NOMO-1 (cell line): ENCODE data around the gene RGS5.
"Not testable (repeated sequence)": the region's sequence is repeated elsewhere in the genome, so short reads cannot be mapped to it uniquely, and the experiment has no call there.

Source experiments
- DNase-seq, 2 experiments: peaks; one replicate each; lab custom pipeline; 2025; ENCODE audit not compliant: unreplicated experiment in 2 of 2; lab: John Stamatoyannopoulos, UW

Gene RGS5, protein sequence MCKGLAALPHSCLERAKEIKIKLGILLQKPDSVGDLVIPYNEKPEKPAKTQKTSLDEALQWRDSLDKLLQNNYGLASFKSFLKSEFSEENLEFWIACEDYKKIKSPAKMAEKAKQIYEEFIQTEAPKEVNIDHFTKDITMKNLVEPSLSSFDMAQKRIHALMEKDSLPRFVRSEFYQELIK

DNA sequence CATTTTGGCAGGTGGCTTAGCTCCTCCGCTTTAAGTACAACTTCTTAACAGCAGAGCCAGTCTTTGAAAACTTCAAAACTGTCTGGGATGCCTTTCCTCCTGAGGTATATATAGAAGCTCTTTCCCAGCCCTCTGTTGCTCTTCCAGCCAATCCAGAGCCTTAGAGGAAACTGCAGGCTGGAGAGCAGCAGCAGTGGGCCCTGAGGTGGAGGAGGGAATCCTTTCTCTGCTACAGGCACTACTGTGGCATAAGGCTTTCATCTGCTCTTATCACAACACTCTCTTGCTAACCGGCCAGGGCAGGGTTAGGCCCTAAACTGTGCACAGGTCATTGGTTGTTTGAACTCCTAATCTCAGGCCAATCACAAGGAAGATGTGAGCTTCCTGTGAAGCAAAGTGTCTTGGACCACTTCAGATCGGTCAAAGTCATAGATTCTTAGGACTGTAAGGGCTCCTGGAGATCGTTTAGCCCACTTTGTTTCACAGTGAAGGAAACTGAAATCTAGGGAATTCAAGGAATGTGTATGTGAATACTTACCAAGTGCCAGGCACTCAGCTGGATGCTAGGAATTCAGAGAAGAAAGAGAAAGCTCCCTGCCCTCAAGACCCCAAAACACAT, at the start of gene RGS5:
Gene RGS5, minus strand, starts transcription at position 84 of the 619 bp plus-strand sequence. Its CDS starts 81 bp downstream, at position 3.
- no peak for DNase-seq

- no peak for DNase-seq
Measured at GRCh38 chr1:163250382-163250974, 47.8 kb upstream of the RGS5 start.

DNA sequence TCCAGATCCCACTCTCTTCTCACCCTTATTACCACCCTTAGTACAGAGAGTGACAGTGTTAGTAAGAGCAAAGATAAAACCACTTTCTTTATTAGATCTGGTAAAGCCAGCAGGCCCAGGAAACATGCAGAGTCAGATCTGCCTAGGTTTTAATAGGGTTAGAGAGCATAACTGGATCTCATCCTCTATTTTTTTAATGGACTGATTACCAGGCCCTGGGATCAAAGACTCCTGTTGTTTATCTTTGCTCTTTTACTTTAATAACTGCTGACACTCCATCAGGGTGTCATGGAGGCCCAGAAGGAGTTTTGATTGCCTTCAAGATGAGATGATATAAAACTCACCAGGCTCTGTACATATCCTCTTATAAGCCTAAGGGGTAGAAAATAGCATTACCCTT, 45.3 kb upstream of the RGS5 start:
- no peak for DNase-seq

DNA sequence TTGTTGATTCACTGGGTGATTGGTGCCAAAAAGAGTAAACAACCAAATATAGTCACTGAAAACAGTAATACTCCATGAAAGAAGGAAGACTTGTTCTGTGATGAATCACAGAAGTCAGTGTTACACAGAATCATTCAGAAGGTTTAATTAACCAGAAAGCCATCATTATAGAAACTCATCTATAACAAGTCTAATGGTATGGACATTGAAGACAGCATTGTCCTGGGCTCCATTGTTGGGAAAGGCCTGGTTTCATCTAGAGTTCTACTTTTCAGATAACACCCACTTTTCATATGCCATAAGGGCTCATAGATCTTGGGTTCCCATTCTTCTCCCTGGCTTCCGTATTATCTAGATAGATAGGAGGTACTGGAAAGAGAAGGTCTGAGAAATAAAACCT, 41.9 kb upstream of the RGS5 start:
- not testable (repeated sequence) for DNase-seq

DNA sequence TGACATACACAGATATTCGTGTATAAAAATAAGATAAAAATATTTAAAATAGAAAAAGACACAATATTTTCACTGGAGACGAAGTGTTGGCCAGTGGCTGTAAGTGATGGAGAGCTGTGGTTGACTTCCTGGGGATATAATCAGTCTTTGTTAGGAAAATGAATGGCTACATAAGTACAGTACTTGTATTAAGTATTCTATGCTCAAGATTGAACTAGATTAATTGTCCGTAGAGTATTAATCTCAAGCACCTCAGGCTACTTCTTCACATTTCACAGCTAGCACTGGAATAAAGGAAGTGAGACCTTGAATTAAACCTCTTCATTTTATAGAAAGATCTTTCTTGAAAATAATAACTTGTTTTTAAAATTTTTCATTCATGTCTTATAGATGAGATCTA, 39.0 kb upstream of the RGS5 start:
- DNase-seq, result no peak

DNA sequence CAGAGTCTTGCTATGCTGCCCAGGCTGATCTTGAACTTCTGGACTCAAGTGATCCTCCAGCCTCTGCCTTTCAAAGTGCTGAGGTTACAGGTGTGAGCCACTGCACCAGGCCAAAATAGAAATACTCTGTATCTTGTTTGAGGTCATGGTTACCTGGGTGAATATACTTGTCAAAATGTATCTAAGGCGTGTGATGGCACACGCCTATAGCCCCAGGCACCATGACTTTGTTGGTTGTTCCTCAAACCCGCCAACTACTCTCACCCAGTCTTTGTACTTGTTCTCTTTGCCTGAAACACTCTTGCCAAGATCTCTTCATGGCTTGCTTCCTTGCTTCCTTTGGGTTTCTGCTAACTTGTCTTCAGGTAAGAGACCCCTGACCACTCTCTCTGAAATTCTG, 38.0 kb upstream of the RGS5 start:
- DNase-seq, result no peak

DNA sequence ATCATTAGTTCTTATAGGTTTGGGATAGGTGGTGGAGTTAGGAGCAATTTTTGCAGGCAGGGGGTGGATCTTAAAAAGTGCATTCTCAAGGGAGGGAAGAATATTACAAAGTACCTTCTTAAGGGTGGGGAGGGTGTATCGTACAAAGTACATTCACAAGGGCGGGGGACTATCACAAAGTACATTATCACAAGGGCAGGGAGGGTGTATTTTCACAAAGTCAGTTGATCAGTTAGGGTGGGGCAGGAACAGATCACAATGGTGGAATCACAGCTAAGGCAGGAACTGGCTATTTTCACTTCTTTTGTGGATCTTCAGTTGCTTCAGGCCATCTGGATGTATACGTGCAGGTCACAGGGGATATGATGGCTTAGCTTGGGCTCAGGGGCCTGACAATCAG, 30.9 kb upstream of the RGS5 start:
- not testable (repeated sequence) for DNase-seq

DNA sequence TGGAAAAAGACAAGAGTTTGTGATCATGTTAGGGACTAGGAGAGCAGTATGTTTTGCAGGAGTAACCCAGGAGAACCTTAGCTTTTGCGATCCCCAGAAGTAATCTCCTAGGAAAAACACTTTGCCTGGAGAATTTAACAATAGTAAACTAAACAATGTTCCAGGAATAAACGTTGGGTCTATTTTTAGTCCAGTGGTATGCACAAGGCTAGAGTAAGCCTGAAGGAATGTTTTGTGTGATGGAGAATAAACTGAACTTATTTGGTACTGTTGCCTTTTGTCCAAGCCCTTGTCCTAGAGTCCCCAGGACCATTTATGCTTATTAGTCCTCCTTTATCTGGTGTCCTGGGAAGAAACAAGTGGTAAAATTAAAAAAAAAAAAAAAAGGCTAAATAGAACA, 28.7 kb upstream of the RGS5 start:
- no peak for DNase-seq

DNA sequence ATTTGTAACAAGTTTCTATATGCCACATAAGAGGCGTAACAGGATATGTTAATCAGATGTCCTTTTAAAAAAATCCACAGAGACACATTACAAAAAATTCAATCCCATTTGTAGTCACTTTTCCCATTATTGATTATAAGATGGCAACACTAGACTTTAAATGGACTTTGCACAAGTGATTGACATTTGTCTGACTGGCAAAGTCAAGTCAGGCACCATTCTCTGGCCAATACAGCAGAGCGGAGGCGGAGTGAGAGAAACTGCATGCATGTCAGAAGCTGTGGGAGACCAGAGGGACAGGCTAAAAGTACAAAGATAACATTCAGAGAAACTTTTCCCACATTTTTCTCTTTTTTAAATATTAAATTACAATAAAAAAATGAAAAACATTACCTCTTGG, 28.1 kb upstream of the RGS5 start:
- DNase-seq, result no peak

DNA sequence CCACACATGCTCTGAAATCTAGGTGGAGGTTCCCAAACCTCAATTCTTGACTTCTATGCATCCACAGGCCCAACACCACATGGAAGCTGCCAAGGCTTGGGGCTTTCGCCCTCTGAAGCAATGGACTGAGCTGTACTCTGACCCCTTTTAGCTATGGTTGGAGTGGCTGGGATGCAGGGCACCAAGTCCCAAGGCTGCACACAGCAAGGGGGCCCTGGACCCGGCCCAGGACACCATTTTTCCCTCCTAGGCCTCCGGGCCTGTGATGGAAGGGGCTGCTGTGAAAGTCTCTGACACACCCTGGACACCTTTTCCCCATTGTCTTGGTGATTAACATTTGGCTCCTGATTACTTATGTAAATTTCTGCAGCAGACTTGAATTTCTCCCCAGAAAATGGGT, 25.6 kb upstream of the RGS5 start:
- DNase-seq, result not testable (repeated sequence)

- DNase-seq, result no peak
Measured at GRCh38 chr1:163227126-163227525, 24.4 kb upstream of the RGS5 start.

DNA sequence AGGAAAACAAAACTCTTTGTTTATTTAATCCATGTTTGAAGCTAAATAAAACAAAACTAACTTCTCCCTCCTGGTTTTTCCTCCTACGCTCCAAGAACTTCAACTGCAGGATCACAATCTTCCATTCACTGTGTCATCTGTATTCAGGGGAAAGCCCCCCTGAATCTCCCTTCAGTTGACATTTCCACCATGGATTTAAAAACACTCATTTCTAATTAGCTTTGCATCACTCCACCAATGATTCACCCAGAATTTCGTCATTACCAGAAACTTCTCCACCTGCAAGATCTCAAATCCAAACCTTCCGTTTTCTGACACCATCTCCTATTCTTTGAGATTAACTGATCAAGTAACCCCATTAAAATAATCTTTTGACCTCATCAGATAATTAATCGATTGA, 10.9 kb upstream of the RGS5 start:
- DNase-seq, result peak in 1 of 2 experiments; percentile 1

DNA sequence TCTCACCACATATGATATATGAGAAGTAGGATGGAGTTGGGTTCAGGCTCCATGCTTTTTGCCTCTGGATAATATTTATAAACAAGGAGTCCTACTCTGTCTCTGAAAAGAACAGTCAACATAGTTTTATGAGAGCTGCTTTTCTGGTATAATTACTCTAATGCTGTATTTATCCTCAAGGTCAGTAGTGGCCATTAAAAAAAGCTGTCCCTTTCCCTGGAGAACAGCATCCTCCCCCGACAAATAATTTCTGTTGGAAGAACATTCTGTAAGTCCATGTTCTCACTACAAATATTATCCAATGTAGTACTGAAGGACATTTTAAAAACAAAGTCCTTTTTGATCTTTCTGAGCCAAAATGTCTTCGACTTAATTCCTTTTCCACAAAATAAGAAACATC, 9.0 kb upstream of the RGS5 start:
- DNase-seq, result no peak

DNA sequence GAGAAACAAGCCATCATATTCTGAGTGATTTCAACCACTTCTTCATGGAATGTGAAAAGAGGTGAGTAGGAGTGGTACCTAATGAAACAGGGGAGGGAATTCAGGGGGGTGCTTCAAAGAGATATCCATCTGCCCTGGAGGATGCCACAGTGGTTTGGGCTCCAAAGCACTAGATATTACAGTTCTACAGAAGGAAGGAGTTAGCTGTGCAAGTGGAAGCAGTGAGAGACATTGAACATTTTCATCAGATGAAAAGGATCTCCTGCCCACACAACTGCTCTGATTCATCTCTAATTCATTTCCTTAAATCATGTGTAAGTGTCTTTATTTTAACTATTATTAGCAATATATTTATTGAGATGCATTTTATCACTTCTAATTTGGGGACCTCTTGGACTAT, 2.8 kb upstream of the RGS5 start:
- DNase-seq, result no peak

GRCh38 chr1:163203561-163203960, 845 bp upstream of the RGS5 start:
- DNase-seq, result no peak

GRCh38 chr1:163201906-163202305, 810 bp downstream of the RGS5 start:
- no peak for DNase-seq

DNA sequence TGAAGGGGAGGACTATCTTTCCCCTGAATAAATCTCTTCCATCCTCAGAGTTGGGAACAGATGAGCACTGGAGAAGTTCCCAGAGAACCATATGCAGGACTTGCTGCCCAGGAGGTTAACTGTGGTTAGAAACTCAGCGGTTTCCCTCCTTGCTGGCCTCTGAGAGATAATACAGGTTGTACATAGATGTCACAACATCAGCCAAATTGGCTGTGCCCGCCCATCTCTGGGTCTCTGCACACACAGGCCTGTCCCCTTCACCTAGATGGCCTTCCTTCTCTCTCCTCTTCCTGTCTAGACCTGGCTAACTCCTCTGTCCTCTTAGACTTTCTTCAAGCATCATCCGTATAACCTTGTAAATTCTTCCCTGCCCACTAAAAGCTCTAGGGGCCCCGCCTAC, 5.7 kb downstream of the RGS5 start:
- no peak for DNase-seq

DNA sequence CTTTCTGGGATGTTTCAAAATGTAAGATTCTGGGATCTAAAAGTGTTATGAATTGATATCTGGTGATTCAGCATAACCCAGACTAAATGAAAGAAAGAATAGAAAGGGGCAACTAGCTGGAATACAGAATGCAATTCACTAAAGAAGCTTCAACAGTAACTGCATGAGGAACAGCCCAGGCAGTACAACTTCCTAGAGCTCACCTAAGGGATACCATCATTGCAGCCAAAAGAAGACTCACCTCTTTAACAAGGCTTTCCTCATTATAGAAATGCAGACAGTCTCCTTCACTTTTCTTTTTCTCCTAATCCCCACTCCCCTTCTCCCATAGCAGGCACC, 6.3 kb downstream of the RGS5 start:
- no peak for DNase-seq

GRCh38 chr1:163195728-163196448, 6.8 kb downstream of the RGS5 start:
- peak in 1 of 2 experiments; percentile 2 for DNase-seq

DNA sequence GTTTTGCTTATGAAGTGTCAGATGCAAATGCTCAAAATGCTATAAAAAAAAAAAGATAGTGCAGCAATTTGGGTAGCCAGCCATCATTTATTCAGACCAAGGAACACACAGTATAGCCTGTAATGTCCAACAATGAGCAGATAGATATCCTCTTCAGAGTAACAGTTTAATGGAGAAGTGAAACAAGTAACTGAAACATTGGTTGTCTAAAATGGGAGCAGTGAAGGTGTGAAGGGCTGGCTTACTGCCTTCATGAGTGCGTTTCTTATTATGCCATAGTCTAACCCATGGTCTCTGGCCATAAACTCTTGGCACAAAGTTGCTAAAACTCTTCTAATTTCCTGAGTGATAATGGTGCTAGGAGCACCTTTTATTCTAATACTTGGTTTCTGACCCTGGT, 11.4 kb downstream of the RGS5 start:
- peak; percentile 45 to 58 for DNase-seq

GRCh38 chr1:163188947-163189346, 13.8 kb downstream of the RGS5 start:
- no peak for DNase-seq

GRCh38 chr1:163187849-163188248, 14.9 kb downstream of the RGS5 start:
- no peak for DNase-seq
